Mesenchymal stem cell (in vitro differentiated cells and primary cell): Measurements from ENCODE around the gene HTRA2.

Experiments
- DNase-seq: peaks from one replicate; pipeline ENCODE4 v3.0.0-alpha.2; 2013
- H2AFZ ChIP-seq: one replicate; pipeline ENCODE4 v1.6.1; 2013; ENCODE audit warnings: low read depth, mild to moderate bottlenecking, control low read depth, inconsistent platforms, low read length, moderate library complexity
- H2AK5ac ChIP-seq: 2 replicates; pipeline ENCODE4 v1.6.1; 2013; ENCODE audit warnings: low read length, moderate library complexity, mild to moderate bottlenecking, inconsistent platforms; ENCODE audit not compliant: severe bottlenecking
- H2BK120ac ChIP-seq: one replicate; pipeline ENCODE4 v1.6.1; 2013; ENCODE audit warnings: low read depth, mild to moderate bottlenecking, inconsistent platforms, low read length, moderate library complexity
- H2BK12ac ChIP-seq, 2 experiments: one replicate each; pipeline ENCODE4 v1.6.1; 2013; ENCODE audit warnings: inconsistent platforms in 2 of 2, low read length in 2 of 2, mild to moderate bottlenecking in 2 of 2, moderate library complexity in 2 of 2, control low read depth in 1 of 2
- H2BK15ac ChIP-seq: one replicate; pipeline ENCODE4 v1.6.1; 2013; ENCODE audit warnings: mild to moderate bottlenecking, low read depth, inconsistent platforms; ENCODE audit not compliant: poor library complexity, severe bottlenecking
- H2BK5ac ChIP-seq: 2 replicates; pipeline ENCODE4 v1.6.1; 2013; ENCODE audit warnings: low read depth, mild to moderate bottlenecking, low read length, control low read depth, inconsistent platforms; ENCODE audit not compliant: poor library complexity, severe bottlenecking
- H3K14ac ChIP-seq, 2 experiments: one replicate each; pipeline ENCODE4 v1.6.1; 2013; ENCODE audit warnings: inconsistent platforms in 2 of 2, low read length in 2 of 2, control low read depth in 1 of 2, mild to moderate bottlenecking in 1 of 2, moderate library complexity in 1 of 2
- H3K18ac ChIP-seq, 2 experiments: one replicate each; pipeline ENCODE4 v1.6.1; 2013; ENCODE audit warnings: inconsistent platforms in 2 of 2, low read length in 2 of 2, control low read depth in 1 of 2, low read depth in 1 of 2, mild to moderate bottlenecking in 1 of 2
- H3K23ac ChIP-seq, 2 experiments: one replicate each; pipeline ENCODE4 v1.6.1; 2013; ENCODE audit warnings: inconsistent platforms in 2 of 2, low read length in 2 of 2, mild to moderate bottlenecking in 2 of 2, moderate library complexity in 2 of 2, control low read depth in 1 of 2
- H3K27ac ChIP-seq: 2 replicates; pipeline ENCODE4 v1.5.1; 2013; ENCODE audit warnings: mild to moderate bottlenecking, moderate library complexity, low read length, control low read depth, inconsistent platforms; ENCODE audit not compliant: poor library complexity, severe bottlenecking
- H3K27me3 ChIP-seq, 2 experiments: 2 replicates each; pipeline versions ENCODE4 v1.6.1 to v1.7.0; 2013; ENCODE audit warnings: low read length in 2 of 2, mild to moderate bottlenecking in 2 of 2, moderate library complexity in 2 of 2, control low read depth in 1 of 2, inconsistent platforms in 1 of 2; ENCODE audit not compliant: control insufficient read depth in 1 of 2, insufficient read depth in 1 of 2
- H3K36me3 ChIP-seq, 2 experiments: 2 replicates each; pipeline versions ENCODE4 v1.6.1 to v1.7.0; 2013; ENCODE audit warnings: low read length in 2 of 2, control low read depth in 1 of 2, inconsistent platforms in 1 of 2, low read depth in 1 of 2, mild to moderate bottlenecking in 1 of 2; ENCODE audit not compliant: insufficient read depth in 2 of 2, control insufficient read depth in 1 of 2
- H3K4ac ChIP-seq, 2 experiments: one replicate each; pipeline ENCODE4 v1.6.1; 2013; ENCODE audit warnings: inconsistent platforms in 2 of 2, low read length in 2 of 2, mild to moderate bottlenecking in 2 of 2, moderate library complexity in 2 of 2, control low read depth in 1 of 2, low read depth in 1 of 2
- H3K4me1 ChIP-seq: 2 replicates; pipeline ENCODE4 v1.6.1; 2013; ENCODE audit warnings: low read depth, low read length, control low read depth; ENCODE audit not compliant: control insufficient read depth, insufficient read depth
- H3K4me2 ChIP-seq: 2 replicates; pipeline ENCODE4 v1.6.1; 2013; ENCODE audit warnings: low read length, mild to moderate bottlenecking, inconsistent platforms; ENCODE audit not compliant: poor library complexity, severe bottlenecking
- H3K4me3 ChIP-seq, 2 experiments: 2 replicates each; pipeline versions ENCODE4 v1.5.1 to v1.7.0; 2013; ENCODE audit warnings: low read length in 2 of 2, mild to moderate bottlenecking in 2 of 2, control low read depth in 1 of 2, low read depth in 1 of 2; ENCODE audit not compliant: insufficient read depth in 1 of 2
- H3K79me1 ChIP-seq: replicated peaks from 2 replicates; pipeline ENCODE4 v1.6.1; 2013; ENCODE audit warnings: mild to moderate bottlenecking, control low read depth, low read length, inconsistent platforms; ENCODE audit not compliant: poor library complexity, severe bottlenecking
- H3K9ac ChIP-seq: 2 replicates; pipeline ENCODE4 v1.7.0; 2013; ENCODE audit warnings: mild to moderate bottlenecking, low read length, moderate library complexity
- H3K9me3 ChIP-seq: 2 replicates; pipeline ENCODE4 v1.7.0; 2013; ENCODE audit warnings: mild to moderate bottlenecking, low read length; ENCODE audit not compliant: control insufficient read depth
- H4K8ac ChIP-seq: one replicate; pipeline ENCODE4 v1.6.1; 2013; ENCODE audit warnings: inconsistent platforms, mild to moderate bottlenecking, low read length, moderate library complexity
- H4K91ac ChIP-seq: one replicate; pipeline ENCODE4 v1.6.1; 2013; ENCODE audit warnings: mild to moderate bottlenecking, low read length, inconsistent platforms
- WGBS: methylation state at CpG from one replicate; pipeline ENCODE4 v1.1.7; 2013; ENCODE audit warnings: mixed read lengths; 5-methylcytosine and 5-hydroxymethylcytosine counted together

HTRA2 gene

DNA sequence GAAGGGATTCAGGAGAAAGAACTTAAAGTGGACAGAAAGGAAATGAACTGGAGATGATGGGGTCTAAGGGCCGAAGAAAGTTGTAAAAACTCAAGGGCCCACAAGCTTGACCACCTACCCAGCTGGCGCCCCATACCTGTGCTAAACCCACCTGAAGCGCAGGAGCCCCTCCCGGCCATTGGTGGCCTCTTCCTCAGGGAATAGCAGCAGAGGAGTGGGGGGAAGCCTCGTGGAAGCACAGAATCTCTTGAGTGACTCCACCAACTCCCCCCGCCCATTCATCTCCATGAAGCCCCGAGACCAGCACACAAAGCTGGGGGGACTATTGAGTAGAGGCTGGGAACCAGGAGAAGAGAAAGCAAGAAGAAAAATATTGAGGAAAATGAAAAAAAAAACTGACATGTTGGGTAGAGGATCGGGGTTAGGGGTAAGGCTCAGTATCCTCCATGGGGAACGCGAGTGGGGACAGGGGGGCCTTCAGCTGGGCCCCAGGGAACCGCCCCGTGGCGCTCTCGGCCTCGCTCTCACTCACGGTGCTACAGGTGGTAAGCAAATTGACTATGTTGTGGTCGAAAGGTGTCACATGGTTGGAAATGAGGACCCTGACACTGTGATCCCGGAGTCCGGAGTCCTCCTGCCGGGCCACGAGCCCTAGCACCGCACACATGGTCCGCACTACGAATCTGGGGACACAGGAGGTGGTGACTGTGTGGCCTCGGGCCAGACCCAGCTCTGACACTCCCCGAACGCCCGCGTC is 955 bp upstream of the HTRA2 start:
- Histone ChIP-seq H3K36me3 (peaks cover 41 to 62% of the 10 kb centered on the region in 2 experiments), H3K79me1 (peaks cover 29% of the 10 kb centered on the region), H3K9ac (peak overlapping the region; percentile 98), H3K27me3 (no peaks in the 10 kb centered on the region), H3K18ac (peak overlapping the region; percentile 93), H3K4ac (peak overlapping the region; percentile 48 to 77), H2BK15ac (no peak overlapping the region), H3K4me1 (peaks cover 17% of the 10 kb centered on the region), H2BK5ac (no peak overlapping the region), H4K8ac (peak overlapping the region; percentile 96), H3K4me3 (peak overlapping the region; percentile 80 to 97), H2BK12ac (peak overlapping the region in 1 of 2 experiments; percentile 64), H4K91ac (peak overlapping the region; percentile 86), H2BK120ac (no peak overlapping the region), H3K14ac (peak overlapping the region in 1 of 2 experiments; percentile 37), H3K27ac (no peak overlapping the region), H3K23ac (peak overlapping the region in 1 of 2 experiments; percentile 1), H3K4me2 (peak overlapping the region; percentile 92), H2AK5ac (no peak overlapping the region), H3K9me3 (no peaks in the 10 kb centered on the region), H2AFZ (peak overlapping the region; percentile 84)
- WGBS = 10% methylated on average over 25 of the region's 29 CpGs
- DNase-seq = no peak

DNA sequence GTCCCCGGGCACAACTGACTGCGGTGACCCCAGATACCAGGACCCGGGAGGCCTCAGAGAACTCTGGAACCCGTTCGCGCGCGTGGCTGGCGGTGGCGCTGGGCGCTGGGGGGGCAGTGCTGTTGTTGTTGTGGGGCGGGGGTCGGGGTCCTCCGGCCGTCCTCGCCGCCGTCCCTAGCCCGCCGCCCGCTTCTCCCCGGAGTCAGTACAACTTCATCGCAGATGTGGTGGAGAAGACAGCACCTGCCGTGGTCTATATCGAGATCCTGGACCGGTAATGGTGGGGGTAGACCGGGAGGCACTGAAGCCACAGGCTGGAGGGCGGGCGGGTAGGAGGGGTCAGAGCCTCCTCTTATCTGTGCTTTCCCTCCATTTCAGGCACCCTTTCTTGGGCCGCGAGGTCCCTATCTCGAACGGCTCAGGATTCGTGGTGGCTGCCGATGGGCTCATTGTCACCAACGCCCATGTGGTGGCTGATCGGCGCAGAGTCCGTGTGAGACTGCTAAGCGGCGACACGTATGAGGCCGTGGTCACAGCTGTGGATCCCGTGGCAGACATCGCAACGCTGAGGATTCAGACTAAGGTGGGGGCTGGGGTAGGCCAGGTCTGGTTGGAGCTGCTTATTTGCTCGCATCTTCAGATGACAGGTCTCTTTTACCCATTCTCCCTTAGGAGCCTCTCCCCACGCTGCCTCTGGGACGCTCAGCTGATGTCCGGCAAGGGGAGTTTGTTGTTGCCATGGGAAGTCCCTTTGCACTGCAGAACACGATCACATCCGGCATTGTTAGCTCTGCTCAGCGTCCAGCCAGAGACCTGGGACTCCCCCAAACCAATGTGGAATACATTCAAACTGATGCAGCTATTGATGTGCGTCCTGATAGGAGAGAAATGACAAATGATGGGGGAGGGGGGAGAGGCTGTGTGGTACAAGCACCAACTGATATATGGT is 780 bp downstream of the HTRA2 start:
- Histone ChIP-seq H3K4ac (peak overlapping the region; percentile 8 to 46), H3K79me1 (peaks cover 29% of the 10 kb centered on the region), H3K4me1 (peaks cover 17% of the 10 kb centered on the region), H3K23ac (peak overlapping the region in 1 of 2 experiments; percentile 71), H3K18ac (peak overlapping the region; percentile 45 to 77), H2BK15ac (peak overlapping the region; percentile 44), H2AFZ (peak overlapping the region; percentile 65), H3K9me3 (no peaks in the 10 kb centered on the region), H2BK12ac (peak overlapping the region in 1 of 2 experiments; percentile 40), H3K4me3 (peak overlapping the region; percentile 78 to 97), H3K27ac (no peak overlapping the region), H2BK120ac (peak overlapping the region; percentile 45), H3K4me2 (peak overlapping the region; percentile 86), H3K14ac (peak overlapping the region in 1 of 2 experiments; percentile 82), H2AK5ac (no peak overlapping the region), H2BK5ac (no peak overlapping the region), H4K8ac (peak overlapping the region; percentile 56), H4K91ac (peak overlapping the region; percentile 47), H3K36me3 (peaks cover 46 to 62% of the 10 kb centered on the region in 2 experiments), H3K9ac (peak overlapping the region; percentile 98), H3K27me3 (no peaks in the 10 kb centered on the region)
- 18% methylated on average over 54 of the region's 54 CpGs for WGBS
- DNase-seq = peak; percentile 55

DNA sequence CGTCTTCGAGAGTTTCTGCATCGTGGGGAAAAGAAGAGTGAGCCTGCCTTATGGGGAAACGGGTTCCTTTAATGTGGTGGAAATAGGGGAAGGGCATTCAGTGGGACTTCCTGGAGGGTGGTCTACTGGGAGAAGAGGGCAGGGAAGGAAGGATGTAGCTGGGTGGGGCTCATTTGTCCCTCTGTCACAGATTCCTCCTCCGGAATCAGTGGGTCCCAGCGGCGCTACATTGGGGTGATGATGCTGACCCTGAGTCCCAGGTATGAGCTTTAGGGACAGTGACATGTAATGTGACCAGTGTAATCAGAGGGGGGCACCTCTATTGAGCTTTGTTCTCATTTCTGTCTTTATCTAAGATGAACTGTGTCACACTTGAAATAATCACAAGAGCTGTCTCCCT is 1.9 kb downstream of the HTRA2 start:
- Histone ChIP-seq H3K4me1 (peaks cover 17% of the 10 kb centered on the region), H3K23ac (no peak overlapping the region), H3K27ac (no peak overlapping the region), H3K4me3 (peak overlapping the region in 1 of 2 experiments; percentile 97), H3K27me3 (no peaks in the 10 kb centered on the region), H2BK12ac (no peak overlapping the region), H3K4ac (no peak overlapping the region), H3K36me3 (peaks cover 34 to 50% of the 10 kb centered on the region in 2 experiments), H3K9me3 (no peaks in the 10 kb centered on the region), H3K79me1 (peaks cover 26% of the 10 kb centered on the region), H2BK15ac (no peak overlapping the region), H2BK120ac (no peak overlapping the region), H2AFZ (no peak overlapping the region), H2AK5ac (no peak overlapping the region), H3K4me2 (no peak overlapping the region), H4K91ac (no peak overlapping the region), H3K18ac (no peak overlapping the region), H2BK5ac (no peak overlapping the region), H3K14ac (no peak overlapping the region), H3K9ac (peak overlapping the region; percentile 98), H4K8ac (no peak overlapping the region)
- 93% methylated on average over 7 of the region's 7 CpGs for WGBS
- DNase-seq = no peak

DNA sequence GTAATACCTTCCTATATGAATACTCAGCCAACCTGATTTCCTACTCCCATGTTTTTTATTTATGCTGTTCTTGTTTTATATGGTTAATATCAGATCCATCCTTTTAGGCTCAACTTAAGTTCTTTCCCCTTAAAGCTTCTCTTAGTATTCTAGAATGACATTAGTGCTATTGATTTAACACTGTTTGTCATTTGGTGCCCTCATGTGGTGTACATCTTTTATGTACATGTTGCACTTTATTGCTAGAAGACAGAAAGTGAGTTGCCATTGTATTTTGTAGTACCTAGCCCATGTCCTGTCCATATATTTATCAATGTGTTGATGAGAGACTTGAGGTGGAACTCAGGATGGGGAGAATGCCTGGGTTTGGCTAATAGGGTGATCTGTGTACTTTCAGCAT is 2.5 kb downstream of the HTRA2 start:
- H3K79me1 ChIP-seq = peaks cover 21% of the 10 kb centered on the region
- peaks cover 29 to 45% of the 10 kb centered on the region in 2 experiments for H3K36me3 ChIP-seq
- H4K8ac ChIP-seq = no peak overlapping the region
- no peak overlapping the region for H3K18ac ChIP-seq
- H2BK120ac ChIP-seq = no peak overlapping the region
- H2BK12ac ChIP-seq = no peak overlapping the region
- no peak overlapping the region for H3K14ac ChIP-seq
- H3K9me3 ChIP-seq = no peaks in the 10 kb centered on the region
- H3K9ac ChIP-seq = peak overlapping the region; percentile 98
- H3K4ac ChIP-seq = no peak overlapping the region
- no peak overlapping the region for H2BK5ac ChIP-seq
- H3K27me3 ChIP-seq = no peaks in the 10 kb centered on the region
- H2AFZ ChIP-seq = no peak overlapping the region
- H4K91ac ChIP-seq = no peak overlapping the region
- H3K4me1 ChIP-seq = peaks cover 17% of the 10 kb centered on the region
- no peak overlapping the region for H3K4me2 ChIP-seq
- H2AK5ac ChIP-seq = no peak overlapping the region
- no peak overlapping the region for H3K23ac ChIP-seq
- H3K4me3 ChIP-seq = no peak overlapping the region
- H2BK15ac ChIP-seq = no peak overlapping the region
- no peak overlapping the region for H3K27ac ChIP-seq
- DNase-seq = peak; percentile 64
